H9 (cell line): ENCODE measurements around the gene PIP4K2B. TPM values are rescaled to one million over a fixed set of nuclear protein-coding genes. Genes with fewer than 3 reads are reported as not detected.

Experiments
- DNase-seq: peaks from one replicate; pipeline ENCODE4 v3.0.0-alpha.2; 2017
- H2AFZ ChIP-seq: one replicate; pipeline ENCODE4 v1.6.1; 2013; ENCODE audit warnings: mild to moderate bottlenecking, low read length, control low read depth, moderate library complexity
- H2AK5ac ChIP-seq: 2 replicates; pipeline ENCODE4 v1.6.1; 2013; ENCODE audit warnings: low read length, control low read depth, mixed read lengths; ENCODE audit not compliant: insufficient read length
- H2BK120ac ChIP-seq: one replicate; pipeline ENCODE4 v1.6.1; 2013; ENCODE audit warnings: low read depth, mild to moderate bottlenecking, low read length, control low read depth, inconsistent platforms; ENCODE audit not compliant: poor library complexity, severe bottlenecking
- H2BK12ac ChIP-seq: 2 replicates; pipeline ENCODE4 v1.6.1; 2013; ENCODE audit warnings: low read length, control low read depth, mixed read lengths, low read depth; ENCODE audit not compliant: insufficient read length
- H2BK15ac ChIP-seq: 2 replicates; pipeline ENCODE4 v1.6.1; 2013; ENCODE audit warnings: low read depth, low read length, control low read depth
- H2BK20ac ChIP-seq: one replicate; pipeline ENCODE4 v1.6.1; 2013; ENCODE audit warnings: low read depth, mild to moderate bottlenecking, low read length, control low read depth, inconsistent platforms; ENCODE audit not compliant: poor library complexity, severe bottlenecking
- H2BK5ac ChIP-seq: 2 replicates; pipeline ENCODE4 v1.6.1; 2013; ENCODE audit warnings: low read length, control low read depth, mixed read lengths; ENCODE audit not compliant: insufficient read length
- H3K14ac ChIP-seq: 2 replicates; pipeline ENCODE4 v1.6.1; 2013; ENCODE audit warnings: low read length, control low read depth; ENCODE audit not compliant: insufficient read depth
- H3K18ac ChIP-seq: 2 replicates; pipeline ENCODE4 v1.6.1; 2013; ENCODE audit warnings: low read depth, mild to moderate bottlenecking, mixed read lengths, low read length, control low read depth; ENCODE audit not compliant: insufficient read length
- H3K23ac ChIP-seq: 2 replicates; pipeline ENCODE4 v1.6.1; 2013; ENCODE audit warnings: low read length, control low read depth, mixed read lengths, low read depth; ENCODE audit not compliant: insufficient read length
- H3K23me2 ChIP-seq: 2 replicates; pipeline ENCODE4 v1.6.1; 2013; ENCODE audit warnings: low read depth, mild to moderate bottlenecking, mixed read lengths, low read length, control low read depth; ENCODE audit not compliant: insufficient read length, poor library complexity, severe bottlenecking
- H3K27ac ChIP-seq: 2 replicates; pipeline ENCODE4 v1.5.1; 2013; ENCODE audit warnings: low read length, control low read depth, mixed read lengths, low read depth; ENCODE audit not compliant: insufficient read length
- H3K27me3 ChIP-seq: 2 replicates; pipeline ENCODE4 v1.6.1; 2013; ENCODE audit warnings: low read length, control low read depth, inconsistent platforms; ENCODE audit not compliant: insufficient read depth
- H3K4ac ChIP-seq: 2 replicates; pipeline ENCODE4 v1.6.1; 2013; ENCODE audit warnings: low read depth, mild to moderate bottlenecking, control low read depth, inconsistent platforms, low read length, moderate library complexity
- H3K4me1 ChIP-seq: 2 replicates; pipeline ENCODE4 v1.6.1; 2013; ENCODE audit warnings: low read length, control low read depth, inconsistent platforms; ENCODE audit not compliant: insufficient read depth
- H3K4me2 ChIP-seq: 2 replicates; pipeline ENCODE4 v1.6.1; 2013; ENCODE audit warnings: low read length, control low read depth, mixed read lengths; ENCODE audit not compliant: insufficient read length, insufficient read depth
- H3K56ac ChIP-seq: 2 replicates; pipeline ENCODE4 v1.6.1; 2013; ENCODE audit warnings: low read depth, mild to moderate bottlenecking, mixed read lengths, low read length, control low read depth; ENCODE audit not compliant: insufficient read length
- H3K79me1 ChIP-seq: 2 replicates; pipeline ENCODE4 v1.6.1; 2013; ENCODE audit warnings: low read depth, mild to moderate bottlenecking, moderate library complexity, low read length, control low read depth, inconsistent platforms; ENCODE audit not compliant: insufficient read depth, poor library complexity, severe bottlenecking
- H3K79me2 ChIP-seq: 2 replicates; pipeline ENCODE4 v1.6.1; 2013; ENCODE audit warnings: low read length, control low read depth, inconsistent platforms; ENCODE audit not compliant: insufficient read depth
- H3K9ac ChIP-seq: 2 replicates; pipeline ENCODE4 v1.6.1; 2013; ENCODE audit warnings: low read length, control low read depth, mixed read lengths; ENCODE audit not compliant: insufficient read length; ENCODE audit errors: extremely low read depth
- H3K9me3 ChIP-seq: one replicate; pipeline ENCODE4 v1.6.1; 2013; ENCODE audit warnings: low read depth, low read length, inconsistent platforms; ENCODE audit not compliant: control insufficient read depth
- H3T11ph ChIP-seq: one replicate; pipeline ENCODE4 v1.6.1; 2013; ENCODE audit warnings: mild to moderate bottlenecking, low read length, control low read depth, inconsistent platforms
- H4K20me1 ChIP-seq: one replicate; pipeline ENCODE4 v1.6.1; 2013; ENCODE audit not compliant: control insufficient read depth, insufficient read length, insufficient read depth
- H4K5ac ChIP-seq: 2 replicates; pipeline ENCODE4 v1.6.1; 2013; ENCODE audit warnings: low read depth, mild to moderate bottlenecking, mixed read lengths, low read length, control low read depth; ENCODE audit not compliant: insufficient read length
- H4K8ac ChIP-seq: replicated peaks from 2 replicates; pipeline ENCODE4 v1.6.1; 2013; ENCODE audit warnings: low read length, control low read depth, mixed read lengths, low read depth; ENCODE audit not compliant: insufficient read length
- H4K91ac ChIP-seq: 2 replicates; pipeline ENCODE4 v1.6.1; 2013; ENCODE audit warnings: low read depth, mild to moderate bottlenecking, moderate library complexity, mixed read lengths, low read length, control low read depth; ENCODE audit not compliant: insufficient read length
- H3K27ac Mint-ChIP-seq, 3 experiments: 2 replicates in 2 of 3; 3 replicates in 1 of 3; pipeline ENCODE4 v1.8.0; 2020 to 2021; ENCODE audit warnings: mixed read lengths in 3 of 3, mild to moderate bottlenecking in 1 of 3, moderate library complexity in 1 of 3
- H3K27me3 Mint-ChIP-seq: 2 replicates; pipeline ENCODE4 v1.8.0; 2021; ENCODE audit warnings: low read depth, mild to moderate bottlenecking, moderate library complexity, mixed read lengths
- H3K36me3 Mint-ChIP-seq, 3 experiments: 2 replicates in 2 of 3; 3 replicates in 1 of 3; pipeline ENCODE4 v1.8.0; 2020 to 2021; ENCODE audit warnings: low read depth in 3 of 3, mixed read lengths in 3 of 3; ENCODE audit not compliant: insufficient read depth in 1 of 3
- H3K4me1 Mint-ChIP-seq, 2 experiments: 2 replicates each; pipeline ENCODE4 v1.8.0; 2020; ENCODE audit warnings: mixed read lengths in 2 of 2
- H3K4me3 Mint-ChIP-seq, 2 experiments: 2 replicates in 1 of 2; 3 replicates in 1 of 2; pipeline ENCODE4 v1.8.0; 2020 to 2021; ENCODE audit warnings: mild to moderate bottlenecking in 2 of 2, mixed read lengths in 2 of 2, moderate library complexity in 1 of 2
- H3K9me3 Mint-ChIP-seq, 2 experiments: 2 replicates in 1 of 2; 3 replicates in 1 of 2; pipeline ENCODE4 v1.8.0; 2020; ENCODE audit warnings: mild to moderate bottlenecking in 2 of 2, mixed read lengths in 2 of 2, moderate library complexity in 1 of 2
- WGBS: extraction: QIAGEN DNeasy Blood & Tissue Kit; methylation state at CpG from one replicate; pipeline ENCODE4 v1.1.7; 2013; ENCODE audit warnings: missing lambda C conversion rate, low lambda C conversion rate, mixed read lengths; ENCODE audit not compliant: insufficient read length; ENCODE audit errors: extremely low coverage; 5-methylcytosine and 5-hydroxymethylcytosine counted together
- long read RNA-seq: library from polyadenylated mRNA; unstranded; transcript quantifications from one replicate; pipeline ENCODE4 v2.0.0, GENCODE V29; 2020
- total RNA-seq: library from RNA; stranded (reverse); gene quantifications from 2 replicates; pipeline ENCODE4 v1.2.1, GENCODE V29; 2021
- TF ChIP-seq, protein P1 (sequence below): fragments of 200-600 bp; sonication (generic); conservative IDR thresholded peaks from 3 replicates; pipeline ENCODE4 v1.8.0; 2021; ENCODE audit warnings: antibody characterized with exemption, mild to moderate bottlenecking

Gene PIP4K2B
- total RNA-seq = 61.9 and 62.9 TPM in 2 replicates
- long read RNA-seq, full-length matches to known transcripts = 10 of 43 reads
- long read RNA-seq, partial matches to known transcripts = 1 of 43 reads
- long read RNA-seq, other reads (novel, unspliced or antisense) = 32 of 43 reads

DNA sequence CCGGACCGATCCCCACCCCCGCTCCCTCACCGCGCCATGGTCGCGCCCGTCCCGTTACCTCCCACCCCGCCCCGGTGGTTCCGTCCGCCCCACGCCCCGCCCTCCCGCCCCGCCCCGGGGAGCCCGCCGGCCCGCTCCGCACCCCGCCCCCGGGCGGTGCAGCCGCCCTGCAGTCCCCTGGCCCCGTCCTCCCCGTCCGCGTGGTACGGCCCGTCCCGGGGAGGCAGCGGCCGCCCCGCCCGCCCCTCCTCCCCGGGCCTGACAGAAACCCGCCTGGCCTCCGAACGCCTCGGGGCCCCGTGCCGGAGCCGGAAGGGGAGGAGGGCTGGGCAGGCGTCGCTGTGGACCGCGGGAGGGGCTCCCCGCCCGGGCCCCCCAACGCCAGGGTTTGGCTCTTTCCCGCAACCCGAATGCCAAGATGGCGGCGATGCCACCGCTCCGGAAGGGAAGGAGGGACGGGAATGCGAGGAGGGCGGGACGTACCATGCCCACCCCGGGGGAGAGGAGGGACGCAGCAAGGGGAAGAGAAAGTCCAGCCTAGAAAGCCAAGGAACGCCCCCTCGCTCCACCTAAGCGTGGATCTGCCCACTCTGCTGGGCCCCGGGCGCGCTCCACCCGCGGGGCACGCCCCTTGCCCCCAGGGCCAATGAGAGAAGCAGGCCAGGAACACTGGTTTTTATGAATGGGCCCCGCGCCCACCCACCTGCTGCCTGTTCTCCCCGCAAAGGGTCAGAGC lies at the start of gene PIP4K2B:
Gene PIP4K2B, minus strand, starts transcription at position 56 of the 736 bp plus-strand sequence. CDS start 132 bp downstream, outside the sequence.
- H3K4me1 ChIP-seq = no peaks in the 10 kb centered on the region; the same call in 1 of the 2 replicates
- no peak within 1 kb of the TSS for H2BK12ac ChIP-seq
- H4K91ac ChIP-seq = no peak within 1 kb of the TSS
- no CpG with 5 or more reads among the region's 76 CpGs for WGBS
- DNase-seq = peak; percentile 99
- H3K14ac ChIP-seq = peak within 1 kb of the TSS; percentile 82
- Mint-ChIP-seq H3K9me3 (peaks cover 0 to 3% of the 10 kb centered on the region in 2 experiments; a peak in 1 of 5 replicates), H3K27ac (peak within 1 kb of the TSS; percentile 88 to 95 (median 95)), H3K36me3 (peaks cover 23 to 55% (median 40%) of the 10 kb centered on the region in 3 experiments), H3K27me3 (no peaks in the 10 kb centered on the region), H3K4me3 (peak within 1 kb of the TSS; percentile 98 to 99), H3K4me1 (peaks cover 25 to 28% of the 10 kb centered on the region in 2 experiments)
- H4K8ac ChIP-seq = no peak within 1 kb of the TSS
- no peak within 1 kb of the TSS for H3T11ph ChIP-seq
- no peak within 1 kb of the TSS for H3K27ac ChIP-seq
- H3K27me3 ChIP-seq = no peaks in the 10 kb centered on the region
- H3K9ac ChIP-seq = peak within 1 kb of the TSS; percentile 67
- no peak within 1 kb of the TSS for H2BK120ac ChIP-seq
- no peak within 1 kb of the TSS for H2BK20ac ChIP-seq
- no peaks in the 10 kb centered on the region for H4K20me1 ChIP-seq
- H3K56ac ChIP-seq = no peak within 1 kb of the TSS
- H3K23me2 ChIP-seq = peaks cover 5% of the 10 kb centered on the region
- no peak within 1 kb of the TSS for H3K4ac ChIP-seq
- no peak within 1 kb of the TSS for H2BK15ac ChIP-seq
- H3K79me2 ChIP-seq = peaks cover 26% of the 10 kb centered on the region; the same call in 1 of the 2 replicates
- H3K18ac ChIP-seq = peak within 1 kb of the TSS; percentile 65
- H2BK5ac ChIP-seq = no peak within 1 kb of the TSS
- H3K23ac ChIP-seq = no peak within 1 kb of the TSS
- no peak within 1 kb of the TSS for H2AFZ ChIP-seq
- no peak within 1 kb of the TSS for H4K5ac ChIP-seq
- TF ChIP-seq, protein P1, sequence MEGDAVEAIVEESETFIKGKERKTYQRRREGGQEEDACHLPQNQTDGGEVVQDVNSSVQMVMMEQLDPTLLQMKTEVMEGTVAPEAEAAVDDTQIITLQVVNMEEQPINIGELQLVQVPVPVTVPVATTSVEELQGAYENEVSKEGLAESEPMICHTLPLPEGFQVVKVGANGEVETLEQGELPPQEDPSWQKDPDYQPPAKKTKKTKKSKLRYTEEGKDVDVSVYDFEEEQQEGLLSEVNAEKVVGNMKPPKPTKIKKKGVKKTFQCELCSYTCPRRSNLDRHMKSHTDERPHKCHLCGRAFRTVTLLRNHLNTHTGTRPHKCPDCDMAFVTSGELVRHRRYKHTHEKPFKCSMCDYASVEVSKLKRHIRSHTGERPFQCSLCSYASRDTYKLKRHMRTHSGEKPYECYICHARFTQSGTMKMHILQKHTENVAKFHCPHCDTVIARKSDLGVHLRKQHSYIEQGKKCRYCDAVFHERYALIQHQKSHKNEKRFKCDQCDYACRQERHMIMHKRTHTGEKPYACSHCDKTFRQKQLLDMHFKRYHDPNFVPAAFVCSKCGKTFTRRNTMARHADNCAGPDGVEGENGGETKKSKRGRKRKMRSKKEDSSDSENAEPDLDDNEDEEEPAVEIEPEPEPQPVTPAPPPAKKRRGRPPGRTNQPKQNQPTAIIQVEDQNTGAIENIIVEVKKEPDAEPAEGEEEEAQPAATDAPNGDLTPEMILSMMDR = no peak
- H3K4me2 ChIP-seq = peak within 1 kb of the TSS; percentile 90
- no peaks in the 10 kb centered on the region for H3K79me1 ChIP-seq
- no peaks in the 10 kb centered on the region for H3K9me3 ChIP-seq
- H2AK5ac ChIP-seq = no peak within 1 kb of the TSS
